ENCODE data around the gene GLI1. TPM values are rescaled to one million over a fixed set of nuclear protein-coding genes. Genes with fewer than 3 reads are reported as not detected.
"Not testable (repeated sequence)": the region's sequence is repeated elsewhere in the genome, so short reads cannot be mapped to it uniquely, and the experiment has no call there.

GLI1 gene
- 6.2 to 8.3 TPM (median 6.8 TPM) in 3 replicates for total RNA-seq
- long read RNA-seq, partial matches to known transcripts: 1 of 6 reads
- long read RNA-seq, other reads (novel, unspliced or antisense): 4 of 6 reads

- H3K27me3 Mint-ChIP-seq (ENCODE audit: low read depth): no peaks in the 10 kb centered on the region
Observed at GRCh38 chr12:57459750-57460467, at the start of gene GLI1. Gene GLI1 (plus strand): TSS chr12:57459785. CDS start chr12:57463692, 3,907 bp downstream.

GRCh38 chr12:57410534-57410933, 49.1 kb upstream of the GLI1 start:
- Mint-ChIP-seq H3K27me3 (ENCODE audit: low read depth) (no peaks in the 10 kb centered on the region), H3K4me1 (ENCODE audit: low read depth) (peaks cover 5% of the 10 kb centered on the region), H3K4me3 (ENCODE audit: unreplicated experiment) (no peak overlapping the region), H3K36me3 (ENCODE audit: low read depth) (no peaks in the 10 kb centered on the region), H3K9me3 (ENCODE audit: low read depth) (no peaks in the 10 kb centered on the region), H3K27ac (ENCODE audit: unreplicated experiment) (no peak overlapping the region)
- no peak for TF ChIP-seq CTCF (IDR thresholded peaks at IDR 0.05)
- DNase-seq (ENCODE audit: low spot score): no peak

More at GRCh38 chr12:57459750-57460467, at the start of gene GLI1:
- peak within 1 kb of the TSS; percentile 97 for H3K27ac Mint-ChIP-seq (ENCODE audit: unreplicated experiment)
- no peaks in the 10 kb centered on the region for H3K36me3 Mint-ChIP-seq (ENCODE audit: low read depth)
- H3K9me3 Mint-ChIP-seq (ENCODE audit: low read depth): no peaks in the 10 kb centered on the region
- peak within 1 kb of the TSS; percentile 95 for H3K4me3 Mint-ChIP-seq (ENCODE audit: unreplicated experiment)
- no peak for TF ChIP-seq CTCF (IDR thresholded peaks at IDR 0.05)
- no peak for DNase-seq (ENCODE audit: low spot score)
- peaks cover 60% of the 10 kb centered on the region for H3K4me1 Mint-ChIP-seq (ENCODE audit: low read depth)

GRCh38 chr12:57414160-57414559, 45.4 kb upstream of the GLI1 start:
- H3K36me3 Mint-ChIP-seq (ENCODE audit: low read depth); H3K27me3 Mint-ChIP-seq (ENCODE audit: low read depth); H3K27ac Mint-ChIP-seq (ENCODE audit: unreplicated experiment); H3K4me3 Mint-ChIP-seq (ENCODE audit: unreplicated experiment); H3K9me3 Mint-ChIP-seq (ENCODE audit: low read depth); DNase-seq (ENCODE audit: low spot score): not testable (repeated sequence)
- H3K4me1 Mint-ChIP-seq (ENCODE audit: low read depth): peaks cover 19% of the 10 kb centered on the region

GRCh38 chr12:57415088-57415487, 44.5 kb upstream of the GLI1 start:
- Mint-ChIP-seq H3K4me1 (ENCODE audit: low read depth) (peaks cover 14% of the 10 kb centered on the region), H3K4me3 (ENCODE audit: unreplicated experiment) (no peak overlapping the region), H3K27ac (ENCODE audit: unreplicated experiment) (no peak overlapping the region), H3K27me3 (ENCODE audit: low read depth) (no peaks in the 10 kb centered on the region), H3K9me3 (ENCODE audit: low read depth) (no peaks in the 10 kb centered on the region), H3K36me3 (ENCODE audit: low read depth) (no peaks in the 10 kb centered on the region)
- TF ChIP-seq CTCF (IDR thresholded peaks at IDR 0.05): no peak
- no peak for DNase-seq (ENCODE audit: low spot score)

- Mint-ChIP-seq H3K4me3 (ENCODE audit: unreplicated experiment) (no peak overlapping the region), H3K4me1 (ENCODE audit: low read depth) (peaks cover 14% of the 10 kb centered on the region), H3K27ac (ENCODE audit: unreplicated experiment) (no peak overlapping the region), H3K27me3 (ENCODE audit: low read depth) (no peaks in the 10 kb centered on the region), H3K9me3 (ENCODE audit: low read depth) (no peaks in the 10 kb centered on the region), H3K36me3 (ENCODE audit: low read depth) (peaks cover 3% of the 10 kb centered on the region)
- no peak for DNase-seq (ENCODE audit: low spot score)
- TF ChIP-seq CTCF (IDR thresholded peaks at IDR 0.05): no peak
Observed at GRCh38 chr12:57416039-57416996, 43.3 kb upstream of the GLI1 start.
